GM12892 (cell line): Measurements from ENCODE around the gene FUOM.

ENCODE experiments used
- DNase-seq: peaks from one replicate; pipeline ENCODE4 v3.0.0; 2011; ENCODE audit not compliant: insufficient read length
- FAIRE-seq: peaks from 2 replicates; lab custom pipeline; 2011; peaks lifted over from hg19 to GRCh38; lab: Jason Lieb, UNC
- POLR2A ChIP-seq: IDR thresholded peaks from 2 replicates; pipeline ENCODE4 v1.6.1; 2011; ENCODE audit warnings: low read depth, low read length, control low read depth
- POLR2AphosphoS5 ChIP-seq: IDR thresholded peaks from 2 replicates; pipeline ENCODE4 v1.6.1; 2011; ENCODE audit warnings: low read depth, low read length, control low read depth
- TAF1 ChIP-seq: IDR thresholded peaks from 2 replicates; pipeline ENCODE4 v1.6.1; 2011; ENCODE audit warnings: low read depth, mild to moderate bottlenecking, control low read depth, low read length, borderline replicate concordance

Gene FUOM

DNA sequence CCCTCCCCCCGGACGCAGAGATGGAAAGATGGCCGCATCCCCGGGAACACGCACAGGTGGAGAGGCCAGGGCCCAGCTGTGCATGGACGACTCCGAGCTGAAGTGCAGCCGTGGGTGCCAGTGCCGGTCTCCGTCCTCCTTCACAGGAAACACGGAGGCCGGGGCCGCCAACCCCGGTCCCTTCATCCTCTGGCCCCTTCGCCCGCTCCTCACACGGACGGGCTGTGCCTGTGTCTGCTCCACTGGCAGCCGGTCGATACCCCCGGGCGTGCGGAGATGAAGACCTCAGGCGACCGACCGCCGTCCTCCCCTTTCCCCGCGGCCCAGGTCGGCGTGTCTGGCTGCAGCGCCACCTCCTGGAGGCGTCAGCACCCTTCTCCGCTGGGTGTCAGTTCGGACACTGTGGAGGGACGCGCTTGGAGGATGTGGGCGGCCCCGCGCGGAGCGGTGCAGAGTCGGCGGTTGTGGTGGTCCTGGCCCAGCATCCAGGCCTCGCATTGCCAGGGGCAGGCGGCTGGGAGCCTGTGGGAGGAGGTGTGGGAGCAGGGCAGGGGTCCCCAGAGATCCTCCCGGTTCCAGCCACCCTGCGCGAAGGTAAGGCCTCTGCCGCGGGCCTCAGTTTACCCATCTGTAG lies 39.2 kb downstream of the FUOM start:
- TF ChIP-seq POLR2A (no peak), POLR2AphosphoS5 (no peak), TAF1 (no peak)
- FAIRE-seq (no peak), DNase-seq (peak; percentile 65)

DNA sequence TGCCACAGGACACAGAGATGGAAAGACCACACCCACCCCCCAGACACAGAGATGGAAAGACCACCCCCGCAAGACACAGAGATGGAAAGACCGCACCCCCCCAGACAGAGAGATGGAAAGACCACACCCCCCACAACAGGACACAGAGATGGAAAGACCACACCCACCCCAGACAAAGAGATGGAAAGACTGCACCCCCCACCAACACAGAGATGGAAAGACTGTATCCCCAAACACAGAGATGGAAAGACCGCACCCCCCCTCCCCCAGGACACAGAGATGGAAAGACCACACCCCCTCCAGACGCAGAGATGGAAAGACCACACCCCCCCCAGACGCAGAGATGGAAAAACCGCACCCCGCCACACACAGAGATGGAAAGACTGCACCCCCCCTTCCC lies 41.1 kb downstream of the FUOM start:
- no peak for TF ChIP-seq TAF1
- TF ChIP-seq POLR2AphosphoS5 = no peak
- TF ChIP-seq POLR2A = no peak
- FAIRE-seq (no peak), DNase-seq (no peak)

GRCh38 chr10:133316266-133316665 lies 41.6 kb downstream of the FUOM start:
- no peak for FAIRE-seq
- DNase-seq = no peak
- no peak for TF ChIP-seq POLR2A
- TF ChIP-seq POLR2AphosphoS5 = no peak

- DNase-seq = no peak
- TF ChIP-seq TAF1 (no peak), POLR2AphosphoS5 (no peak), POLR2A (no peak)
- FAIRE-seq = peak; percentile 82
Measured at GRCh38 chr10:133315847-133316246, 42.0 kb downstream of the FUOM start.

DNA sequence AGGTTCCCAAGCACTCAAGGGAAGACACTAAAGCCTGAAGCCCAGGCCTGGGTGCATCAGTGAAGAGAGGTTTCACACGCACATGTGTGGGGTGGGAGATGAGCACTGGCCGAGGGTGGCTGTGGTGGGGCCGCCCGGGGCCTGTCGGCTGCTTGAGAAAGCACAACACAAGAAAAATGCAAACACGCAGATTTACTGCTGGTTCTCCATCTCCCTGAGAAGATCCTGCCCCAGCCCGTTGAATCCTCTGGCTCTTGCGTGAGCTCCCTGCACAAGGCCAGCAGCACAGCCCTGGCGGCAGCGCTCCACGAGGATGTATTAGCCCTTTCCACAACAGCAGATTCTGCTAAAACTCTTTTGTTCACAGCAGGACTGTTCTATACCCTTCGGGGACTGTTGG lies 42.9 kb downstream of the FUOM start:
- TF ChIP-seq POLR2AphosphoS5 (no peak), POLR2A (no peak), TAF1 (no peak)
- FAIRE-seq = no peak

DNA sequence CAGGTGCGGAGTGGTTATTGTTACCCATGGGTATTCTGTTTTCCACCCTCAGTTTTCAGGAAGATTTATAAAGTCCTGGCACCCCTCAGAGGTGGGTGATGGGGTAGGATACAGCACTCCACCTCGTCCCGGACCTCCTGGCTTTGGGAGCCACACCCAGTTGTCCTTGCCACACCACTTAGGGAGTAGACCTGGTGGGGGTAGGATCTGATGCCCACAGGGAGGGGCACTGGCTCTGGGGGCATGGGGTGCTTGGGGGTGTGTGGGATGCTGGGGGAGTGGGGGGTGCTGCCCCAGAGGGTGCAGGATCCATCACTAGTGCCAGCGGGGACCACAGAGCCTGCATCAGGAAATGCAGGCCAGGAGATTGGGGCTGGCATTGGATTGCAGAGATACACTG lies 44.6 kb downstream of the FUOM start:
- no peak for FAIRE-seq
- no peak for TF ChIP-seq POLR2AphosphoS5
- TF ChIP-seq POLR2A = no peak
- no peak for TF ChIP-seq TAF1
- DNase-seq = no peak

More for the DNA sequence above, 42.9 kb downstream of the FUOM start:
- no peak for DNase-seq

GRCh38 chr10:133312769-133313145 lies 45.1 kb downstream of the FUOM start:
- DNase-seq (no peak), FAIRE-seq (no peak)
- no peak for TF ChIP-seq TAF1
- no peak for TF ChIP-seq POLR2AphosphoS5
- TF ChIP-seq POLR2A = no peak

DNA sequence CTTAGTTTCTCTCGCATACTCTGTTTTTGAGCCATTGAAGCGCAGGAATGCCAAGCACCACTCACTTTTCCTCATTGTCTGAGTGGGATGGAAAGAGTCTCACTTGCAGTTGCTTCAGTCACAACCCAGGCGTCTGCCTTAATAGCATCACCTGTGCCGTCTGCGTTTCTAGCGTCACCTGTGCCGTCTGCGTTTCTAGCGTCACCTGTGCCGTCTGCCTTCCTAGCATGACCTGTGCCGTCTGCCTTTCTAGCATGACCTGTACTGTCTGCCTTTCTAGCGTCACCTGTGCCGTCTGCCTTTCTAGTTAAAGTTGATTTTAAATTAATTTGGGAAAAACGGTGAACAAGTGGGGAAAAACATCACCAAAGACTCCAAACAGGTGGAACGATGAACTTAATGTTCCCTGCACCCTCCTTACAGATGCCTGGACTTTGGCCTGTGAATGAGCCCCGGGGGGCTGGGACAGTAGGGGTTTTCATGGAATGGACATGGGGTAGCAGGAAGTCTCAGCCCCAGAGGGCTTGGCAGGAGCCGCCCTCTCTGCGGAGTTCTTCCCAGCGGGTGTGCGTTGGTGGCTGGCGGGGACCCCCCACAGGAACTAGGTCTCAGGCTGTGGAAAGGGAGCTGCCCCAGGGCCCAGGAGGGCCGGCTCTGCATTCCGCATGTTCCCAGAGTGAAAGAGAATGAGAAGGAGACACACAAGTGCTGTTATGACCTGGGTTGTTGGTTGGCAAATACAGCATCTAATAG lies 45.6 kb downstream of the FUOM start:
- TF ChIP-seq POLR2AphosphoS5 (no peak), TAF1 (no peak), POLR2A (no peak)
- DNase-seq (no peak), FAIRE-seq (no peak)

DNA sequence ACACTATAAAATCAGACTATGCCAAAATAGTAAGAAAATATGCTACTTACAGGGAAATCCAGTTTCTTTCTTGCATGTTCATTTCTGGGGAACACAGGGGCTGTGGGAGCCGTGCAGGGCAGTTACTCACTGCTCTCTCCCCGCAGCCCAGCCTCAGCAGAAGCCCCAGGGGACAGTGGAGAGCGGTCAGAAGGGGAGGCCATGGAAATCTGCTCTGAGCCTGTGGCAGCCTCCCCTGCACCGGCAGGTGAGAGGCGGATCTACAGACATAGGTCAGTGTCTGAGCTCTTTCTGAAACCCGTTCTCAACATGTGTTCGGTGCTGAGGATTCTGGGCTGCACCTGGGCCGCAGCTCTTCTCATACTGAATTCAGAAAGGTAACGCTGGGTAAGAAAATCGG lies 46.2 kb downstream of the FUOM start:
- DNase-seq (no peak), FAIRE-seq (no peak)
- TF ChIP-seq TAF1 = no peak
- TF ChIP-seq POLR2AphosphoS5 = no peak
- TF ChIP-seq POLR2A = no peak

DNA sequence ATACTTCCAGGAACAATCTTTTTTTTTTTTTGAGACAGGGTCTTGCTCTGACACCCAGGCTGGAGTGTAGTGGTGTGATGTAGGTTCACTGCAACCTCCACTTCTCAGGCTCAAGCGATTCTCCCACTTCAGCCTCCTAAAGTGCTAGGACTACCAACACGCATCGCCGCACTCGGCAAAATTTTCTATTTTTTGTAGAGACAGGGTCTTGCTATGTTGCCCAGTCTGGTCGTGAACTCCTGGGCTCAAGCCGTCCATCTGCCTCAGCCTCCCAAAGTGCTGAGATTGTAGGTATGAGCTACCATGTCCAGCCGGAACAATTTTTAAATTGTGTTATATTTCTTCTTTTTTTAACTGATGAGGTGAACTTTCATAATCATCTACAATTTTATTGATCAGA lies 47.0 kb downstream of the FUOM start:
- DNase-seq (no peak), FAIRE-seq (no peak)
- TF ChIP-seq POLR2AphosphoS5 (no peak), TAF1 (no peak), POLR2A (no peak)

- TF ChIP-seq POLR2A (no peak), TAF1 (no peak), POLR2AphosphoS5 (no peak)
- DNase-seq = no peak
- no peak for FAIRE-seq
Measured at GRCh38 chr10:133310399-133310755, 47.4 kb downstream of the FUOM start.
